ENCODE measurements around the gene STRIP1. TPM values are rescaled to one million over a fixed set of nuclear protein-coding genes. Genes with fewer than 3 reads are reported as not detected.

Gene STRIP1
- total RNA-seq, 1 donor from 2014 or later, result 69.2 TPM

DNA sequence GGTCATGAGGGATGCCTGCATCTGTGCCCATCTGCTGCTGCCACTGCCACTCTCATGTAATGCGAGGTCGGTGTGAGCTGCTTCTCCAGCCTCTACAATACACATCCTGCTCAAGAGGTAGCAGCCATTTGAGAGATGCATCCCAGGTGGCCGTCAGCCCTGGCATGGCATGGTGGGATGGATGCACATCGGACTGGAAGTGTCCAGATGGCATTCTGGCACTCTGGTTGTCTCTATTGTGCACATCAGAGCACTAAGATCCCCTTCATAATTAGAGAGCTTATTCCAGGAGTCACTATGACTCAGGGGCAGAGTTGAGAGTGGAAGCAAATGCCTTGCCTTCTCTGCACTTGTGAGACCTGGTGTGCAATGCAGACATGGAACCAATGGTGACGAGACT, 3.8 kb downstream of the STRIP1 start:
- no peaks in the 10 kb centered on the region for H3K9me3 Mint-ChIP-seq
- H3K27ac Mint-ChIP-seq, result no peak overlapping the region
- no peak for DNase-seq (ENCODE audit: extremely low spot score, unreplicated experiment)
- TF ChIP-seq, protein P1, sequence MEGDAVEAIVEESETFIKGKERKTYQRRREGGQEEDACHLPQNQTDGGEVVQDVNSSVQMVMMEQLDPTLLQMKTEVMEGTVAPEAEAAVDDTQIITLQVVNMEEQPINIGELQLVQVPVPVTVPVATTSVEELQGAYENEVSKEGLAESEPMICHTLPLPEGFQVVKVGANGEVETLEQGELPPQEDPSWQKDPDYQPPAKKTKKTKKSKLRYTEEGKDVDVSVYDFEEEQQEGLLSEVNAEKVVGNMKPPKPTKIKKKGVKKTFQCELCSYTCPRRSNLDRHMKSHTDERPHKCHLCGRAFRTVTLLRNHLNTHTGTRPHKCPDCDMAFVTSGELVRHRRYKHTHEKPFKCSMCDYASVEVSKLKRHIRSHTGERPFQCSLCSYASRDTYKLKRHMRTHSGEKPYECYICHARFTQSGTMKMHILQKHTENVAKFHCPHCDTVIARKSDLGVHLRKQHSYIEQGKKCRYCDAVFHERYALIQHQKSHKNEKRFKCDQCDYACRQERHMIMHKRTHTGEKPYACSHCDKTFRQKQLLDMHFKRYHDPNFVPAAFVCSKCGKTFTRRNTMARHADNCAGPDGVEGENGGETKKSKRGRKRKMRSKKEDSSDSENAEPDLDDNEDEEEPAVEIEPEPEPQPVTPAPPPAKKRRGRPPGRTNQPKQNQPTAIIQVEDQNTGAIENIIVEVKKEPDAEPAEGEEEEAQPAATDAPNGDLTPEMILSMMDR (conservative IDR thresholded peaks at IDR 0.05), result no peak
- no peak overlapping the region for H3K4me3 Mint-ChIP-seq
- H3K36me3 Mint-ChIP-seq, result peaks cover 29% of the 10 kb centered on the region
- H3K4me1 Mint-ChIP-seq (ENCODE audit: unreplicated experiment), result peaks cover 16% of the 10 kb centered on the region
- H3K27me3 Mint-ChIP-seq, result no peaks in the 10 kb centered on the region

DNA sequence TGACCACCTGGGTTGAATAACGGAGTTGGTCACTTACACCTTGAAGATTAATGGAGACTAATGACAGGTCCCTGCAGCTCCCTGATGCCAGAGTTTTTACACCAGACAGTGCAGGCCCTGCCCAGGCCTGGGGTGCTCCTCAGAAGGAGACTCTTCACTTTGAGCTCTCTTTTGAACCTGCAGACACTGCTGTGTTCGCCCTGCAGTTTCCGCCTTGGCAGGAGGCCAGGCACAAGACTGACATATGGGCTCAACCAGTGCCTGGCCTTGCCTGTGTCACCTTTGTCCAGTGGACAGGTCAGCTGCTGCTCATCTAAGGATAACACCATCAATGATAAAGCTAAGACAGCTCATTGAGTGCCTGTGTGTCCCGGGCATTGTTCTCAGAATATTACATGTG, 5.2 kb downstream of the STRIP1 start:
- Mint-ChIP-seq H3K27me3 (no peaks in the 10 kb centered on the region), H3K27ac (no peak overlapping the region), H3K4me3 (no peak overlapping the region), H3K36me3 (peaks cover 29% of the 10 kb centered on the region), H3K4me1 (ENCODE audit: unreplicated experiment) (peaks cover 8% of the 10 kb centered on the region), H3K9me3 (no peaks in the 10 kb centered on the region)
- TF ChIP-seq, protein P1 (conservative IDR thresholded peaks at IDR 0.05), result no peak
- no peak for DNase-seq (ENCODE audit: extremely low spot score, unreplicated experiment)

DNA sequence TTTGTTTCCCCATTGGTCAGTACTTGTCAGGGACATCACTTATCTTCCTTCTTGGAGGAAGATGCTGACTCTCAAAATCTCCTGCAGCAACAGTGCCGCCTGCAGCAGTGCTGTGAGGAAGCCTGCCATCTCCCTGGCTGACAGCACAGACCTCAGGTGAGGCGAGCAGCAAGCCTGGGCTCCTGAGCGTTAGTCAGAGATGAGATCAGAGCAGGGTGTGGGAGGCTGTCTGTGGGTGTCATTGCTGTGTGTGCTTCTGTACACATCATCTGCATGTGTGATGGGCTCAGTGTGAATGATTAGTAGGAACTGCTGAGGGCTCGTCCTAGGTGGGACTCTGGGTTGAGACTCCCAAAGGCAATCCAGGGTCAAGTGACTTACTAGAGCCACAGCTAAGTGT, 6.1 kb downstream of the STRIP1 start:
- TF ChIP-seq, protein P1 (conservative IDR thresholded peaks at IDR 0.05), result no peak
- Mint-ChIP-seq H3K9me3 (no peaks in the 10 kb centered on the region), H3K4me1 (ENCODE audit: unreplicated experiment) (peaks cover 3% of the 10 kb centered on the region), H3K4me3 (no peak overlapping the region), H3K27me3 (no peaks in the 10 kb centered on the region), H3K27ac (no peak overlapping the region), H3K36me3 (peaks cover 31% of the 10 kb centered on the region)
- DNase-seq (ENCODE audit: extremely low spot score, unreplicated experiment), result no peak

DNA sequence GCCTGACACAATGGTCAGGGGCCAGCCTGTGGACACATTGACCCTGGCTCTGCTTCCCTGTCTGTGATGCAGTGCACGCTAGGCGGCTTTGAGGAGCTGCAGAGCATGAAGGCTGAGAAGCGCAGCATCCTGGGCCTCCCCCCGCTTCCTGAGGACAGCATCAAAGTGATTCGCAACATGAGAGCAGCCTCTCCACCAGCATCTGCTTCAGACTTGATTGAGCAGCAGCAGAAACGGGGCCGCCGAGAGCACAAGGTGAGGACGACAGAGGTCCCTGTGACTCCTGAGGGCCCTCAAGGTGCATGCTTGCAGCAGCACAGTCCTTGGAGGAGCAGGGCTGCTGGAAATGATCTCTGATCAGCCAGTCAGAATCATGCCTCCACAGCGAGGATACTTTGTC, 8.6 kb downstream of the STRIP1 start:
- Mint-ChIP-seq H3K27me3 (no peaks in the 10 kb centered on the region), H3K36me3 (peaks cover 44% of the 10 kb centered on the region), H3K9me3 (no peaks in the 10 kb centered on the region), H3K4me1 (ENCODE audit: unreplicated experiment) (no peaks in the 10 kb centered on the region), H3K4me3 (no peak overlapping the region), H3K27ac (no peak overlapping the region)
- DNase-seq (ENCODE audit: extremely low spot score, unreplicated experiment), result no peak
- TF ChIP-seq, protein P1 (conservative IDR thresholded peaks at IDR 0.05), result no peak

DNA sequence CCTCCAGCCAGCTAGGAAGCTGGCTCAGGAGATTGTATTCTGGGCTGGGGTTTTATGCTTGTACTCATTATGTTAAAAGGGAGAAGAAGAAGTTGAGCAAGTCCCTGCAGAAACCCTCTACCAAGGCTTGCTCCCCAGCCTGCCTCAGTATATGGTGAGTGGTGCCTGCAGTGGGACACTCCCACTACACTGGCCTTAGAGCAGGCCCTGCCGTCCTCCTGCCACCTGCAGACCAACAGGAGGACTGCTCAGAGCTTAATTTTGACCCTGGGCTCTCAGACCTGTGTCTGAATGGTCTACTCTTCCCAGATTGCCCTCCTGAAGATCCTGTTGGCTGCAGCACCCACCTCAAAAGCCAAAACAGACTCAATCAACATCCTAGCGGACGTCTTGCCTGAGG, 13.0 kb downstream of the STRIP1 start:
- DNase-seq (ENCODE audit: extremely low spot score, unreplicated experiment), result no peak
- H3K36me3 Mint-ChIP-seq, result peaks cover 37% of the 10 kb centered on the region
- no peaks in the 10 kb centered on the region for H3K9me3 Mint-ChIP-seq
- H3K4me1 Mint-ChIP-seq (ENCODE audit: unreplicated experiment), result peaks cover 8% of the 10 kb centered on the region
- H3K27ac Mint-ChIP-seq, result no peak overlapping the region
- H3K27me3 Mint-ChIP-seq, result no peaks in the 10 kb centered on the region
- TF ChIP-seq, protein P1 (conservative IDR thresholded peaks at IDR 0.05), result no peak
- no peak overlapping the region for H3K4me3 Mint-ChIP-seq

DNA sequence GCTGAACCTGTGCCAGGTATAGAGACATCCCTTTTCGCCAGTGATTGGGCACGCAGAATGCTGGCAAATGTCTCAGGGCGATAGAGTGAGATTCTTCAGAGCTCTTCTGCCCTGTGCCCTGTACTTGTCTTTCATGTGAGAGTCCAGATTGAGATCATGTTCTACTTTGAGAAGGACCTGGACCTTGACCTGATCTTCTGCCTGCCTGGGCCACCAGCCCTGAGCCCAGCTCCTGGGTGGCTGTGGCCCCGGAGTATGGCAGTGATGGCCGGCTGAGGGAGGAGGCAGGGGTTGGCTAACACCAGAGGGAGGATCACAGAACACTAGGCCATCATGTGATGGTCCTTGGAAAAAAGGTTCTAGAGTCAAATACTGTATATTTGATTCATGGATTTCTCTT, 13.8 kb downstream of the STRIP1 start:
- H3K4me3 Mint-ChIP-seq, result no peak overlapping the region
- H3K9me3 Mint-ChIP-seq, result no peaks in the 10 kb centered on the region
- H3K27me3 Mint-ChIP-seq, result no peaks in the 10 kb centered on the region
- H3K4me1 Mint-ChIP-seq (ENCODE audit: unreplicated experiment), result peaks cover 8% of the 10 kb centered on the region
- no peak for DNase-seq (ENCODE audit: extremely low spot score, unreplicated experiment)
- TF ChIP-seq, protein P1 (conservative IDR thresholded peaks at IDR 0.05), result no peak
- H3K27ac Mint-ChIP-seq, result no peak overlapping the region
- H3K36me3 Mint-ChIP-seq, result peaks cover 38% of the 10 kb centered on the region
